Endometrial microvascular endothelial cells (primary cell): ENCODE data around the gene SLC25A48. TPM values are rescaled to one million over a fixed set of nuclear protein-coding genes. Genes with fewer than 3 reads are reported as not detected.

ENCODE experiments used
- in situ Hi-C: cut with HindIII; loops from 2 replicates; pipeline ENCODE4 v1.10.0; 2017; ENCODE audit warnings: low sequenced_read_pairs, low pct_unique_long_range_greater_than_20kb; ENCODE audit errors: inconsistent ontology term
- total RNA-seq: library from RNA; depleted of rRNA; stranded (reverse); fragments of >200 nt; gene quantifications from one replicate; pipeline ENCODE4 v1.2.3, GENCODE V29; 2015; ENCODE audit errors: inconsistent ontology term

SLC25A48 gene
- not detected for total RNA-seq

- in situ Hi-C loops, result loop anchor here (25.0 kb wide), 1 partner anchor 273 kb away; no protein-coding TSS in a partner anchor
Observed at GRCh38 chr5:135834639-135835529, at the start of gene SLC25A48. Gene SLC25A48, plus strand, starts transcription at chr5:135834663. Its CDS starts 185 bp downstream, at chr5:135834848.

DNA sequence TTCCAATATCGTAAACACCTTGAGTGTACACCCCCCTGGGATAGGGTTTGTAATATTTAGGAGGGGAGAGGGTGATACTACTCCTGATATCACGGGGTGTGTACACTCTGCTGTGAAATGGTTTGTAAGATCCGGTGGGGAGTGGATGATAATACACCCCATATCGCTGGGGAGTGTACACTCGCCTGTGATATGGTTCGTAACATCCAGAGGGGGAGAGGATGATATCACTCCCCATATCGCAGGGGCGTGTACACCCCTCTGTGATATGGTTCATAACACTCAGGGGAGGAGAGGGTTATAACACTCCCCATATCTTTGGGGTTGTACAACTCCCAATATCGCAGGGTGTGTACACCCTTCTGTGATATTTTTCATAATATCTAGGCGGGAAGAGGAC lies 33.8 kb upstream of the SLC25A48 start:
- in situ Hi-C loops, result no loop called here

- in situ Hi-C loops, result no loop called here
Observed at GRCh38 chr5:135810188-135810943, 24.1 kb upstream of the SLC25A48 start.

DNA sequence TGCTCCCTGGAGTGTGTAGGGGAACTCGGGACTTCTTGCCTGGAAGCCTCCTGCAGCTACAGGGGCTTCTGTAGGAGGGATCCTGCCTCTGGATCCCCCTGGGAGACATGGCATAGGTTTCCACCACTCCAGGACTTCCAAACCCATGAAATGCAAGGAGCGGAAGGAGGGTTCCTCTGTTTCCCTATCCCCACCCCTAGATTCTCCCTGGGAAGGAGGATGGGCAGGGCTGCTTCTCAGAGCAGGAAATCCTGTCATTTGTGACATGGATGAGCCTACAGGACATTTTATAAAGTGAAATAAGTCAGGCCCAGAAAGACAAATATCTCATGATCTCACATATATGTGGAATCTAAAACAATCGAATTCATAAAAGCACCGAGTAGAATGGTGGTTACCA lies 23.5 kb upstream of the SLC25A48 start:
- in situ Hi-C loops, result no loop called here

GRCh38 chr5:135813758-135814157 lies 20.7 kb upstream of the SLC25A48 start:
- in situ Hi-C loops, result no loop called here

DNA sequence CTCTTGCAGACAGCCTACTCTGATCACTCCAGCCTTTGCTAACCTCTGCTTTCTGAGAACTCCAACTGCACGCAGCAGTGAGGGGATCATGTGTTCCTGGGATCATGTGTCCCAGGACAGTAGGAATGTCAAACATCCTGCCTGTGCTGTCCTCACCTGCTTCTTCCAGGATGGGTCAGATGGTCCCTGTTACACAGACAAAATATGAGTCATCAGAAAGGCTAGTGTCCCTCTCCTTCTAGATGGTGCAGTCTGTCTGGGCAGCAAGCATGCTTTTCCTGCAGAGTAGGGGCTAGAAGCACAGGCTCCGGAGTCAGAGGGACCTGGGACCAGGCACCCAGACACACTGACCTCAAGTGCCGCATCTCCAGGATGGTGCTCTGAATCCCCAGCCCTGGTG lies 20.1 kb upstream of the SLC25A48 start:
- in situ Hi-C loops, result no loop called here

- in situ Hi-C loops, result no loop called here
Observed at GRCh38 chr5:135814812-135815211, 19.7 kb upstream of the SLC25A48 start.

- in situ Hi-C loops, result no loop called here
Observed at GRCh38 chr5:135821061-135821801, 13.2 kb upstream of the SLC25A48 start.

- in situ Hi-C loops, result no loop called here
Observed at GRCh38 chr5:135821802-135822201, 12.7 kb upstream of the SLC25A48 start.

DNA sequence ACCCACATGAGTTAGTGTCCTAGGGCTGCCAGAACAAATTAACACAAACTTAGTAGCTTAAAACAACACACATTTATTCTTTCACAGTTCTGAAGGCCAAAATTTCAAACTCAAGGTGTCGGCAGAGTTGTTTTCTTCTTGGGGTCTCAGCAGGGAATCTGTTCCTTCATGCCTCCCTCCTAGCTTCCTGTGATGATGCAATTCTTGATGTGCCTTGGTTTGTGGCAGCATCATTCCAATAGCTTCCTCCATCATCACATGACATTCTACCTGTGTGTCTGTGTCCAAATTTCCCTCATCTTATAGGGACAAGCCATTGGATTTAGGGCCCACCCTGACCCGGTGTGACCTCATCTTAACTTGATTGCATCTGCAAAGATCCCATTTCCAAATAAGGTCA lies 12.2 kb upstream of the SLC25A48 start:
- in situ Hi-C loops, result no loop called here

DNA sequence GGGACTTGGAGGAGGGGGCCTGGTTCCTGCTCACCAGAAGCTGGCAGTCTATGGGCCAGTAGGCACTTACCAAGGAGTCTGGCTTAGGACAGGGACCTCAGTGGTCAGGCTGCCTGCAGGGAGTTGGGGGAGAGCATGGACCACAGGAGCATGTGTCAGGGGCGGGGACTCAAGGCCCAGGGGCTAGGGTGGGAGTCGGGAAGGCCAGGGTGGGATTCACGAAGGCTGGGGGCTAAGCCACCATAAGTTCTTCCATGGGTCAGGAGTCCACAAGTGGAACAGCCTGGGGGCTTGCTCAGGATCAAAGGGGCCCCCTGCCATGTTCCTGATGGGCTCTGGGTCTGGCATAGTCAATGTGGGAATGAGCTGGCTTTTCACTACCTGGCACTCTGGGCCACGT lies 11.5 kb upstream of the SLC25A48 start:
- in situ Hi-C loops, result no loop called here

DNA sequence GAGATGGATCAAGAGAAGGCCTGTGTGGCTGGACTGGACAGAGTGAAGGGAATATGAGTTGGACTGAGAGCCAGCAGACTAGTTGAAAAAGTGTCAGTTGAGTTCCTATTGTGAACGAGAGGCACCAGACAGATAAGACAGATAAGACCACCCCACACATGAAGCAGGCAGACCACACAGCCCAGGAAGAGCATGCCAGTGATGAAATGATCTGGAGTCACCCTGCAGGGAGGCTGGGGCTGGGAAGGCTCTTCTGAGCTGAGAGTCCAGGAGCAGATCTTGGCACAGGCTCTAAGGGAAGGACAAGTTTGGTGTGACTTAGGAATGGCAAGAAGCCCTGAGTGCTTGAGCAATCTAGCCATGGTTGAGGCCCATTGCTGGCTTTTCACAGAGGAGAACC lies 10.6 kb upstream of the SLC25A48 start:
- in situ Hi-C loops, result no loop called here

GRCh38 chr5:135824541-135825041 lies 9.9 kb upstream of the SLC25A48 start:
- in situ Hi-C loops, result loop anchor here (25.0 kb wide), 1 partner anchor 262 kb away; no protein-coding TSS in a partner anchor

GRCh38 chr5:135825373-135826220 lies 8.9 kb upstream of the SLC25A48 start:
- in situ Hi-C loops, result loop anchor here (25.0 kb wide), 1 partner anchor 263 kb away; no protein-coding TSS in a partner anchor

DNA sequence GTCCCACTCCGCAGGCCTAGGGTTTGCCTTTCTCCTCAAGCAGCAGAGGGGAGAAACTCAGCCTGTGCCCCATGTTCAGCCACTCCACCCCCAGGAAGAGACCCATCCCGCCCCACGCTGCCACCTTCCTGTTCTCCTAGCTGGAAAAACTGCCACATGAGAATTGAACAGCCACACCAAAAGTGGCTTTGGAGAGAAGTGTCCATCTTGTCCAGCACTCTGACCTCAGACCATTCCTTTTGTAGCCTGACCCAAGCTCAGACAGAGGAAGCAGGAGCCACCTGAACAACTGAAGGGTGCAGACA lies 8.3 kb upstream of the SLC25A48 start:
- in situ Hi-C loops, result loop anchor here (25.0 kb wide), 1 partner anchor 264 kb away; no protein-coding TSS in a partner anchor

DNA sequence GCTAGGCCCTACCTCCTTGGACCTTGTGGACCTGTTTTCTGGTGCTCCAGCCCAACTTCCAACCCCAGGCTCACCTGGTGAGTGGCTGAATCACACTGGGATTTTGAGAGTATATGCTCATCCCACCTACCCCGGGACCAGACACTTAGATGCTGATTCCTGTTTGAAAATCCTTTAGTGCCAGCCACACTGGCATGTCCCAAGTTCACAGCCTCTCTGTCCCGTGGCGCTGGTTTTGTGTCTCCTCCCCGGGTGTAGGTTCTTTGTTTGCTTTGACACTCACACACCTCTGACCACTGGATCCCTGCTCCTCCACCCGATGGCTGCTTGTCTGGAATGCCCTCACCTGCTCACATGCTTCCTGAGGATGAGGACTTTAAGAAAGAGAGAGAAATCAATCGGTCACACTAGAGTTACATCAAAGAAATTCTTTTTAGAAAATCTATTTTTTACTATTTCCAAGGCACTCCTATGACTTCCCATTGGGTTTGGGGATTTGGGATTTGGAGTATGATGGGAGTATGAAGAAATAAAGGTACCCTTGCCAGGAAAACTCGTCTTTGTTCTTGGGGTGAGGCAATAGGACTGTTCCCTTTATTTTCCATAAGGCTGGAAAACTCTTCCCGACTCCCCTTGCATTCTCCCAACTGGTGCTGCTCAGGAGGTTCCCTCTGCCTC lies 7.3 kb upstream of the SLC25A48 start:
- in situ Hi-C loops, result loop anchor here (25.0 kb wide), 1 partner anchor 265 kb away; no protein-coding TSS in a partner anchor

DNA sequence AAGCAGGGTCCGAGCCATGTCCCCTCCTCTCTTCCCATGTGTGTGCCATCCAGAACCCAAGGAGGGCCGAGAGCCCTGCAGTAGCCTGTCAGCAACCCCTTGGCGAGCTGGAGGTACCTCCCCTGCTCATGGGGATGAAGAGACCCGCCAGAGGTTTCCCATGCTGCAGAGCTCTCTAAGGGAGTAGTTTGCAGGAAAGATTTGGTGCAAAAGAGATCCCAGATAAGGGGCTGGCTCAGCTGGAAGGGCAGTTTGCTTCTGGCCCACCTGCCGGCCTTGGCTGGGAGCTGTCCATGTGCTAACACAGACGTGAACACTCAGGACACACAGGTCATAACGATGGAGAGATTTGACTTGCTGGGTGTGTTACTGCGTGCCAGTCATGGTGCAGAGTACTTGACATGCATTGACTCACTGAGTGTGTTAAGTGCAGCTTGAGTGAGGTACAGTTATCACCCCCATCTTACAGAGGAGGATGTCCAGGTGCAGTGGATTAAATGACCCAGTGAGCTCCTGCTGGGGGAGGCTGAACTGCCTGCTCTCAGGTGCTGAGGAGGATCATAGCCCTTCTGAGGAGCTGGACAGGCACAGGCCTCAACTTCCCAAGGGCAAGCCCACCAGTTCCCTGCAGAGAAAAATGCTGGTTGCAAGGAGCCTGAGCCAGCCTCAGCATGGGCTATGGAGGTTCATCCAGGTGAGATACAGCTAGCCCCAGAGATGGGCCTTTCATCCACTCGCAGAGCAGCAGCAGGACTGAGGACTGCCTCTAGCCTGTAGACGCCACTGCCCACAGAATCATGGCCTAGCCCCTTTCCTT lies 6.3 kb upstream of the SLC25A48 start:
- in situ Hi-C loops, result loop anchor here (25.0 kb wide), 1 partner anchor 266 kb away; no protein-coding TSS in a partner anchor
